Measurements from ENCODE around the gene S100A6. TPM values are rescaled to one million over a fixed set of nuclear protein-coding genes. Genes with fewer than 3 reads are reported as not detected.
"Not testable (repeated sequence)": the region's sequence is repeated elsewhere in the genome, so short reads cannot be mapped to it uniquely, and the experiment has no call there.

The S100A6 gene
- total and polyA plus RNA-seq, 3 donors from 2014 or later, result 30.9 to 372 (median 57.4) TPM

DNA sequence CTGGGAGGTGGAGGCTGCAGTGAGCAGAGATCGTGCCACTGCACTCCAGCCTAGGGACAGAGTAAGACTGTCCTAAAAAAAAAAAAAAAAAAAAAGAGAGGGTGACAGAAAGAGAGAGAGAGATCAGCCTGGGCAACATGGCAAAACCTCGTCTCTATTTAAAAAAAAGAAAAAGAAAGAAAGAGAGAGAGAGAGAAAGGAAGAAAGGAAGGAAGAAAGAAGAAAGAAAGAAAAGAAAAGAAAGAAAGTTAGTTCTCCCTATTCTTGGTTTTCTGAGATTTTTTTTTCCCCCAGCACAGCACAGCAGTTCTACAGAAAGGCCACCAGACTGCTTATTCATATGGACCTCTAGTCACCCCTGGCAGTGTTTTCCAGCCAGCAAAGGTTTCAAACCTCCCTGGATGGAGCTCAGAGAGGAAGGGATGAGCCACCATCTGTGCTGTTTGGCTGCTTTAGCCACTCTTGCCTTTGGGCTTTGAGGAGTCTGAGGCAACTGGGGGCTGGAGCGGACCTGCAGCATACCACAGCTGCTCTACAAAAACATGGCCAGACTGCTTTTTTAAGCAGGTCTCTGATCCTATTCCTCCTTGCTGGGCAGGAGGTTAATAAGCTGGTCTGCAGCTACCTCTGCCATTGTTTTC, 10.6 kb downstream of the S100A6 start:
- no peak overlapping the region for H3K4me3 ChIP-seq
- TF ChIP-seq, protein P1, sequence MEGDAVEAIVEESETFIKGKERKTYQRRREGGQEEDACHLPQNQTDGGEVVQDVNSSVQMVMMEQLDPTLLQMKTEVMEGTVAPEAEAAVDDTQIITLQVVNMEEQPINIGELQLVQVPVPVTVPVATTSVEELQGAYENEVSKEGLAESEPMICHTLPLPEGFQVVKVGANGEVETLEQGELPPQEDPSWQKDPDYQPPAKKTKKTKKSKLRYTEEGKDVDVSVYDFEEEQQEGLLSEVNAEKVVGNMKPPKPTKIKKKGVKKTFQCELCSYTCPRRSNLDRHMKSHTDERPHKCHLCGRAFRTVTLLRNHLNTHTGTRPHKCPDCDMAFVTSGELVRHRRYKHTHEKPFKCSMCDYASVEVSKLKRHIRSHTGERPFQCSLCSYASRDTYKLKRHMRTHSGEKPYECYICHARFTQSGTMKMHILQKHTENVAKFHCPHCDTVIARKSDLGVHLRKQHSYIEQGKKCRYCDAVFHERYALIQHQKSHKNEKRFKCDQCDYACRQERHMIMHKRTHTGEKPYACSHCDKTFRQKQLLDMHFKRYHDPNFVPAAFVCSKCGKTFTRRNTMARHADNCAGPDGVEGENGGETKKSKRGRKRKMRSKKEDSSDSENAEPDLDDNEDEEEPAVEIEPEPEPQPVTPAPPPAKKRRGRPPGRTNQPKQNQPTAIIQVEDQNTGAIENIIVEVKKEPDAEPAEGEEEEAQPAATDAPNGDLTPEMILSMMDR (IDR thresholded peaks at IDR 0.05), result no peak
- TF ChIP-seq POLR2A (IDR thresholded peaks at IDR 0.05), result no peak
- no peaks in the 10 kb centered on the region for H3K27me3 ChIP-seq
- intact Hi-C loops (cut with DNase I; ENCODE audit: low total_unique reads), result no loop called here
- WGBS, 2 donors, result 36 to 49% methylated on average over 3 of the region's 3 CpGs
- peak; percentile 41 for DNase-seq
- H3K27ac ChIP-seq, result no peak overlapping the region
- H3K4me1 ChIP-seq, result peaks cover 5% of the 10 kb centered on the region
- H3K36me3 ChIP-seq (ENCODE audit: low read depth, missing control alignments), result no peaks in the 10 kb centered on the region
- H3K9me3 ChIP-seq, result no peaks in the 10 kb centered on the region

DNA sequence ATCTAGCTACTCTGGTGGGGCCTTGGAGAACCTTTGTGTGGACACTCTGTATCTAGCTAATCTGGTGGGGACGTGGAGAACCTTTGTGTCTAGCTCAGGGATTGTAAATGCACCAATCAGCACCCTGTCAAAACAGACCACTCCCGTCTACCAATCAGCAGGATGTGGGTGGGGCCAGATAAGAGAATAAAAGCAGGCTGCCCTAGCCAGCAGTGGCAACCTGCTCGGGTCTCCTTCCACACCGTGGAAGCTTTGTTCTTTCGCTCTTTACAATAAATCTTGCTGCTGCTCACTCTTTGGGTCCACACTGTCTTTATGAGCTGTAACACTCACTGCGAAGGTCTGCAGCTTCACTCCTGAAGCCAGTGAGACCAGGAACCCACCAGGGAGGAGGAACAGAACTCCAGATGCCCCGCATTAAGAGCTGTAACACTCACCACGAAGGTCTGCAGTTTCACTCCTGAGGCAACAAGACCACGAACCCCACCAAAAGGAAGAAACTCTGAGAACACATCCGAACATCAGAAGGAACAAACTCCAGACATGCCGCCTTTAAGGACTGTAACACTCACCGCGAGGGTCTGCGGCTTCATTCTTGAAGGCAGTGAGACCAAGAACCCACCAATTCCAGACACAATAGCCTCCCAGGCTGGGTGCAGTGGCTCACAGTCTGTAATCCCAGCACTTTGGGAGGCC, 13.3 kb downstream of the S100A6 start:
- WGBS, 2 donors, result 61 to 64% methylated on average over 13 to 14 of the region's 14 CpGs
- H3K4me3 ChIP-seq, result peak overlapping the region in 1 of 2 donors; percentile 44
- H3K4me1 ChIP-seq; H3K9me3 ChIP-seq; H3K27me3 ChIP-seq; intact Hi-C loops (cut with DNase I; ENCODE audit: low total_unique reads); H3K36me3 ChIP-seq (ENCODE audit: low read depth, missing control alignments); H3K27ac ChIP-seq: not testable (repeated sequence)
- peak; percentile 38 for DNase-seq

DNA sequence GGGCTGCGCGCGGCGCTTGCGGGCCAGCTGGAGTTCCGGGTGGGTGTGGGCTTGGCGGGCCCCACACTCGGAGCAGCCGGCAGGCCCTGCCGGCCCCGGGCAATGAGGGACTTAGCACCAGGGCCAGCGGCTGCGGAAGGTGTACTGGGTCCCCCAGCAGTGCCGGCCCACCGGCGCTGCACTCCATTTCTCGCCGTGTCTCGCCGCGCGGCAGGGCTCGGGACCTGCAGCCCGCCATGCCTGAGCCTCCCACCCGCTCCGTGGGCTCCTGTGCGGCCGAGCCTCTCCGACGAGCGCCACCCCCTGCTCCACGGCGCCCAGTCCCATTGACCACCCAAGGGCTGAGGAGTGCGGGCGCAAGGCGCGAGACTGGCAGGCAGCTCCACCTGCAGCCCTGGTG, 14.0 kb downstream of the S100A6 start:
- H3K27ac ChIP-seq; H3K36me3 ChIP-seq (ENCODE audit: low read depth, missing control alignments); intact Hi-C loops (cut with DNase I; ENCODE audit: low total_unique reads); DNase-seq; H3K9me3 ChIP-seq; H3K27me3 ChIP-seq; H3K4me1 ChIP-seq: not testable (repeated sequence)
- H3K4me3 ChIP-seq, result peak overlapping the region; percentile 16 to 44
- WGBS, 2 donors, result 82% methylated on average over 37 of the region's 37 CpGs; no CpG with 5 or more reads in 1 of the 2 donors

DNA sequence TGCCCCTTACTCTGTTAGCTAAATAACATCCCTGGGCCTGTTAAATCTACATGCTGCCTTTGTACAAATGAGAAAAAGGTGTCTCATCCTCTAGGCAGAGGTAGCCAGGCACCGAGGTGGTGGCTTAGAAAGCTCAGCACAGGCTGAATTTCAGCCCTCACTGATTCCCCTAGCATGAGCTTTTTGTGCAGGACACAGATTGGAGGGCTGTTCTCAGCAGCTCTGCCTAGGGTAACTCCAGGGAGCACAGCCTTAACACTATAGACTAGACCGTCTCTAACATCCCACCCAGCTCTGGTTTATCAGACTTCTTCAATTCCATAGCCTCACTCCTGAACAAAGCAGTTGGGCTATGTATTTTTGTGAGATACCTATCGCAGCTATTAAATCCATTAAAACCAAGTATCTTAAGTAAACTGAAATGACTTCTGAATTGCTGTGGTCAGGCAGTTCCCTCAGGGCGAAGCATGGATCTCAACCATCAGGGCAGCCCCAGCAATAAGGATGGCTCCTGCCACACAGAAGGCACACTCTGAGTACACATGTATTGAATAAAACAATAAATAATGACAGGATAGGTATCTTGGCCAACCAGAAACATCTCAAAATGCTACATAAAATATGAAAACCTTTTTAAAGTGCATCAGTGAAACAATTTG, 14.8 kb downstream of the S100A6 start:
- Histone ChIP-seq H3K4me3 (no peak overlapping the region), H3K36me3 (ENCODE audit: low read depth, missing control alignments) (no peaks in the 10 kb centered on the region), H3K27me3 (no peaks in the 10 kb centered on the region), H3K27ac (no peak overlapping the region), H3K4me1 (peaks cover 1% of the 10 kb centered on the region), H3K9me3 (no peaks in the 10 kb centered on the region)
- TF ChIP-seq, protein P1 (IDR thresholded peaks at IDR 0.05), result no peak
- 63 to 89% methylated on average over 4 of the region's 4 CpGs for WGBS, 2 donors
- intact Hi-C loops (cut with DNase I; ENCODE audit: low total_unique reads), result no loop called here
- no peak for DNase-seq

DNA sequence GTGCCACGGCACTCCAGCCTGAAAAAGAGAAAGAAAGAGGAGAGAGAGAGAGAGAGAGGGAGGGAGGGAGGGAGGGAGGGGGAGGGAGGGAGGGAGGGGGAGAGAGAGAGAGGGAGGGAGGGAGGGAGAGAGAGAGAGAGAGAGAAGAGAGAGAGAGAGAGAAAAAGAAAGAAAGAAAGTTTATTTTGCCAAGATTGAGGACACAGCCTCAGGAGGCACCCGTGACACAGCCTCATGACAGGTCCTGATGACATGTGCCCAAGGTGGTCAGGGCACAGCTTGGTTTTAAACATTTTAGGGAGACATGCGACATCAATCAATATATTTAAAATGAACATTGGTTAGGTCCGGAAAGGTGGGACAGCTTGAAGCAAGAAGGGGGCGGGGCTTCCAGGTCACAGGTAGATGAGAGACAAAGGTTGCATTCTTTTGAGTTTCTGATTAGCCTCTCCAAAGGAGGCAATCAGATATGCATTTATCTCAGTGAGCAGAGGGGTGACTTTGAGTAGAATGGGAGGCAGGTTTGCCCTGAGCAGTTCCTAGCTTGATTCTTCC, 15.6 kb downstream of the S100A6 start:
- DNase-seq; H3K4me1 ChIP-seq; H3K9me3 ChIP-seq; H3K4me3 ChIP-seq; H3K27ac ChIP-seq; intact Hi-C loops (cut with DNase I; ENCODE audit: low total_unique reads); H3K27me3 ChIP-seq; H3K36me3 ChIP-seq (ENCODE audit: low read depth, missing control alignments): not testable (repeated sequence)
- WGBS, 2 donors, result 83 to 84% methylated on average over 5 of the region's 5 CpGs

DNA sequence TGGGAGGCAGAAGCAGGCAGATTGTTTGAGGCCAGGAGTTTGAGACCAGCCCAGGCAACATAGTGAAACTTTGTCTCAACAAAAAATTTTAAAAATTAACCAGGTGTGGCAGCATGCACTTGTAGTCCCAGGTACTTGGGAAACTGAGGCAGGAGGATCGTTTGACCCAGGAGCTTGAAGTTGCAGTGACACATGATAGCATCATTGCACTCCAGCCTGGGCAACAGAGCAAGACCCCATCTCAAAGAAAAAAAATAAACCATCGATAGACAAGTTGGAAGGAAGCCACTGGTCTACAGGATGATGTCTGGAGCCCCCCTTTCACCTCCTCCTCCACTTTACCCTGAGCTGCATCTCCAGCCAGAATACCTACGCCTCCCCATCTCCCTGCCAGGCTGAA, 16.5 kb downstream of the S100A6 start:
- no peak for DNase-seq
- intact Hi-C loops (cut with DNase I; ENCODE audit: low total_unique reads), result no loop called here
- H3K27me3 ChIP-seq, result no peaks in the 10 kb centered on the region
- no peaks in the 10 kb centered on the region for H3K36me3 ChIP-seq (ENCODE audit: low read depth, missing control alignments)
- H3K4me3 ChIP-seq, result no peak overlapping the region
- no peak overlapping the region for H3K27ac ChIP-seq
- 90 to 94% methylated on average over 3 of the region's 3 CpGs for WGBS, 2 donors
- no peak for TF ChIP-seq POLR2A (IDR thresholded peaks at IDR 0.05)
- TF ChIP-seq, protein P1 (IDR thresholded peaks at IDR 0.05), result no peak
- no peaks in the 10 kb centered on the region for H3K9me3 ChIP-seq
- H3K4me1 ChIP-seq, result no peaks in the 10 kb centered on the region
